Esophagus squamous epithelium (tissue), 5 donors: ENCODE measurements around the gene VPS54. TPM values are rescaled to one million over a fixed set of nuclear protein-coding genes. Genes with fewer than 3 reads are reported as not detected.
A peak's percentile ranks its signal among the peaks of the same experiment; 100 is the strongest.

Experiments
- DNase-seq: peaks from one replicate; lab custom pipeline; 2025; lab: John Stamatoyannopoulos, UW
- H3K27ac ChIP-seq, 4 donors: fragments of 200-600 bp; sonication (generic); one replicate each; pipeline ENCODE4 v1.5.1; 2016 to 2019; ENCODE audit warnings: mild to moderate bottlenecking in 1 of 4
- H3K27me3 ChIP-seq, 4 donors: fragments of 200-600 bp; sonication (generic); 1 replicate in 3 of 4; 2 replicates in 1 of 4; pipeline versions ENCODE4 v1.5.1 to v1.6.0; 2017 to 2021; ENCODE audit warnings: antibody characterized with exemption in 1 of 4
- H3K36me3 ChIP-seq, 3 donors: fragments of 200-600 bp; sonication (generic); one replicate each; pipeline ENCODE4 v1.5.1; 2016 to 2019
- H3K4me1 ChIP-seq, 3 donors: fragments of 200-600 bp; sonication (generic); one replicate each; pipeline ENCODE4 v1.5.1; 2017 to 2019
- H3K4me3 ChIP-seq, 4 donors: fragments of 200-600 bp; sonication (generic); 1 replicate in 3 of 4; 2 replicates in 1 of 4; pipeline ENCODE4 v1.5.1; 2016 to 2019; ENCODE audit warnings: mild to moderate bottlenecking in 2 of 4, moderate library complexity in 1 of 4
- H3K9me3 ChIP-seq, 3 donors: fragments of 200-600 bp; sonication (generic); one replicate each; pipeline ENCODE4 v1.5.1; 2016 to 2019
- CTCF ChIP-seq, 6 experiments: fragments of 450-650 bp in 4 of 6; fragments of 200-600 bp in 2 of 6; sonication (generic) in 2 of 6; IDR thresholded peaks; one replicate each; pipeline ENCODE4 v1.5.1; 2016 to 2019; ENCODE audit warnings: antibody characterized with exemption in 6 of 6, mild to moderate bottlenecking in 4 of 6, moderate library complexity in 4 of 6
- POLR2A ChIP-seq, 4 donors: fragments of 450-650 bp; IDR thresholded peaks; one replicate each; pipeline ENCODE4 v1.6.1; 2017; ENCODE audit warnings: antibody characterized with exemption in 4 of 4, mild to moderate bottlenecking in 4 of 4, moderate library complexity in 3 of 4
- WGBS, 2 donors: methylation state at CpG; one replicate each; pipeline ENCODE4 v1.1.5; 2018; 5-methylcytosine and 5-hydroxymethylcytosine counted together
- intact Hi-C: fragments of 100-400 bp; cut with DNase I; formaldehyde crosslinking; loops from one replicate; pipeline ENCODE4 v1.15.0; 2022
- small RNA-seq, 4 donors: library from RNA; depleted of rRNA; stranded (forward); fragments of <200 nt; gene quantifications; one replicate each; pipeline ENCODE3, GENCODE V24; 2016
- total RNA-seq, 4 donors: library from RNA; depleted of rRNA; stranded (reverse); fragments of >200 nt; gene quantifications; one replicate each; pipeline ENCODE4 v1.1.0, GENCODE V29; 2016
- donor health status: DM: yes; HTN: yes; CAD: no.

Gene VPS54
- total RNA-seq, 4 donors from 2014 or later, result 10.4 to 25.2 (median 19.0) TPM

- TF ChIP-seq POLR2A (IDR thresholded peaks at IDR 0.05) (no peak), CTCF (IDR thresholded peaks at IDR 0.05) (no peak)
- Histone ChIP-seq H3K4me3 (peak overlapping the region in 2 of 4 donors; percentile 10 to 22), H3K27me3 (no peaks in the 10 kb centered on the region), H3K9me3 (no peaks in the 10 kb centered on the region), H3K4me1 (peaks cover 0 to 75% (median 23%) of the 10 kb centered on the region in 3 donors), H3K27ac (no peak overlapping the region), H3K36me3 (no peaks in the 10 kb centered on the region)
- DNase-seq, result no peak
- 77 to 88% methylated on average over 3 of the region's 3 CpGs for WGBS, 2 donors
- intact Hi-C loops, result no loop called here
These were observed 174.6 kb downstream of the VPS54 start for GRCh38 chr2:63844616-63845015.

- no peaks in the 10 kb centered on the region for H3K9me3 ChIP-seq
- H3K27me3 ChIP-seq, result no peaks in the 10 kb centered on the region
- TF ChIP-seq POLR2A (IDR thresholded peaks at IDR 0.05) (no peak), CTCF (IDR thresholded peaks at IDR 0.05) (no peak)
- no peak overlapping the region for H3K27ac ChIP-seq
- DNase-seq, result no peak
- H3K4me3 ChIP-seq, result peak overlapping the region in 2 of 4 donors; percentile 84 to 85
- 67 to 85% methylated on average over 2 of the region's 2 CpGs for WGBS, 2 donors
- intact Hi-C loops, result no loop called here
- peaks cover 0 to 67% (median 23%) of the 10 kb centered on the region in 3 donors for H3K4me1 ChIP-seq
- no peaks in the 10 kb centered on the region for H3K36me3 ChIP-seq
These were observed 175.4 kb downstream of the VPS54 start for GRCh38 chr2:63843791-63844190.

GRCh38 chr2:63843093-63843492 lies 176.1 kb downstream of the VPS54 start:
- H3K4me1 ChIP-seq, result peaks cover 0 to 62% (median 23%) of the 10 kb centered on the region in 3 donors
- no peaks in the 10 kb centered on the region for H3K9me3 ChIP-seq
- H3K27ac ChIP-seq, result peak overlapping the region; percentile 96 to 98 (median 98)
- no peaks in the 10 kb centered on the region for H3K36me3 ChIP-seq
- peak overlapping the region; percentile 79 to 87 (median 84) for H3K4me3 ChIP-seq
- intact Hi-C loops, result no loop called here
- no peaks in the 10 kb centered on the region for H3K27me3 ChIP-seq
- no peak for TF ChIP-seq POLR2A (IDR thresholded peaks at IDR 0.05)
- TF ChIP-seq CTCF (IDR thresholded peaks at IDR 0.05), result no peak
- DNase-seq, result no peak
- WGBS, 2 donors, result 59 to 73% methylated on average over 8 of the region's 8 CpGs

- 2 to 4% methylated on average over 20 to 24 of the region's 24 CpGs for WGBS, 2 donors
- Histone ChIP-seq H3K4me1 (peaks cover 0 to 58% (median 20%) of the 10 kb centered on the region in 3 donors), H3K36me3 (no peaks in the 10 kb centered on the region), H3K9me3 (no peaks in the 10 kb centered on the region), H3K27ac (peak overlapping the region; percentile 96 to 98 (median 98)), H3K4me3 (peak overlapping the region; percentile 79 to 87 (median 84)), H3K27me3 (no peaks in the 10 kb centered on the region)
- TF ChIP-seq CTCF (IDR thresholded peaks at IDR 0.05) (no peak), POLR2A (IDR thresholded peaks at IDR 0.05) (peak in 2 of 4 donors; percentile 62 to 64)
- intact Hi-C loops, result no loop called here
- no peak for DNase-seq
These were observed 176.8 kb downstream of the VPS54 start for GRCh38 chr2:63842149-63843061.

Small RNAs within 50 kb of the gene (small RNA-seq; reads per million reads assigned to genes)
- gene RF01293, result 0 reads per million in 4 donors

Other genes with a start within 250 kb of the VPS54 start
- gene UGP2, start 177.5 kb downstream of the VPS54 start, total RNA-seq, result 100 to 1,000 TPM in 2 of 4 donors, 10 to 100 TPM in 2; 70.1 to 110 (median 99.5) TPM
- gene PELI1, start 125.0 kb upstream of the VPS54 start, total RNA-seq, result 10 to 100 TPM; 23.7 to 40.4 (median 34.5) TPM